ENCODE data around the gene SOBP. TPM values are rescaled to one million over a fixed set of nuclear protein-coding genes. Genes with fewer than 3 reads are reported as not detected.

The SOBP gene
- total RNA-seq, 1 donor from 2014 or later = 16.1 TPM

DNA sequence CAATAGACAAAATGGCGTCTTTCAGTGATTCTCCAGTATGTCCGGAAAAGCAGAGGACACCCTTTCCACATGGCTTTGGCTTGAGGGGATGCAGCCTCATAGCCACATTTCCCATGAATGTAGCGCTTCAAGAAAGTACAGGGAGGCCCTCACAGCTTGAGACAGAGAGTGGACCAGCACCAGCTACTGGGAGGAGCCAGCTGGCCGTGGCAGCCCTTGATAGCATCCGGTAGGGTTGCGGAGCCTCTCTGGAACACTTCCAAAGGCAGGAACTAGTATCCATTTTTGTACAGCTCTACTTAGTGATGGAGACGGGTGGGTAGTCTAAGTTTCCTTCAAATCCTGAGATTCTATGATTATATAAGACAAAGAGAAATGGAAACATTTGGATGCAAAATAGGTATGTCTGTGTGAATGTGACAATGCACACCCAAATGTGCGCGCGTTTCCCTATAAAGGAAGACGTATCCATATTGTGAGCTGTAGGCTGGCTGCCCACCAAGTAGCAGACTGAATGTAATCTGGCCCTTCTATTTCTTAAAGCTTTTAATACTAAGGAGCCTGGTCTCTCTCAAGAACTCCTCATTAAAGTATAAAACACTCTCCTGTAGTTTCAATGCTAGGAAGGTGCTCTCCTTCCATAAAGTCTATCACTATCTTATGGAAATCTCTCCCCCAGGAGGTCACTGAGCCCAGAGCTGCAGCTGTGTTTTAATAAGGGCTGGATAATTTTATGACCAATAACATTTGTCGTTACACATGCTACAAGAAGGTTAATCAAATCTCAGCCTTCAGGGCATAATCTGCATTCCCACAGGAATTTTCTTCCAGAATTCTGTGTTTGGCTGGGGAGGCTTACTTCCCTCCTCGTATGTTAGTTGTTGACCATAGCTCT lies 74.0 kb downstream of the SOBP start:
- Mint-ChIP-seq H3K27me3 (ENCODE audit: unreplicated experiment) (no peaks in the 10 kb centered on the region), H3K27ac (ENCODE audit: unreplicated experiment) (no peak overlapping the region), H3K4me1 (ENCODE audit: low read depth, unreplicated experiment) (peaks cover 14% of the 10 kb centered on the region), H3K9me3 (ENCODE audit: unreplicated experiment) (no peaks in the 10 kb centered on the region), H3K36me3 (ENCODE audit: unreplicated experiment) (no peaks in the 10 kb centered on the region), H3K4me3 (ENCODE audit: unreplicated experiment) (no peak overlapping the region)
- DNase-seq = no peak
- TF ChIP-seq, protein P1, sequence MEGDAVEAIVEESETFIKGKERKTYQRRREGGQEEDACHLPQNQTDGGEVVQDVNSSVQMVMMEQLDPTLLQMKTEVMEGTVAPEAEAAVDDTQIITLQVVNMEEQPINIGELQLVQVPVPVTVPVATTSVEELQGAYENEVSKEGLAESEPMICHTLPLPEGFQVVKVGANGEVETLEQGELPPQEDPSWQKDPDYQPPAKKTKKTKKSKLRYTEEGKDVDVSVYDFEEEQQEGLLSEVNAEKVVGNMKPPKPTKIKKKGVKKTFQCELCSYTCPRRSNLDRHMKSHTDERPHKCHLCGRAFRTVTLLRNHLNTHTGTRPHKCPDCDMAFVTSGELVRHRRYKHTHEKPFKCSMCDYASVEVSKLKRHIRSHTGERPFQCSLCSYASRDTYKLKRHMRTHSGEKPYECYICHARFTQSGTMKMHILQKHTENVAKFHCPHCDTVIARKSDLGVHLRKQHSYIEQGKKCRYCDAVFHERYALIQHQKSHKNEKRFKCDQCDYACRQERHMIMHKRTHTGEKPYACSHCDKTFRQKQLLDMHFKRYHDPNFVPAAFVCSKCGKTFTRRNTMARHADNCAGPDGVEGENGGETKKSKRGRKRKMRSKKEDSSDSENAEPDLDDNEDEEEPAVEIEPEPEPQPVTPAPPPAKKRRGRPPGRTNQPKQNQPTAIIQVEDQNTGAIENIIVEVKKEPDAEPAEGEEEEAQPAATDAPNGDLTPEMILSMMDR (IDR thresholded peaks at IDR 0.05; ENCODE audit: partially characterized antibody, unreplicated experiment) = no peak

DNA sequence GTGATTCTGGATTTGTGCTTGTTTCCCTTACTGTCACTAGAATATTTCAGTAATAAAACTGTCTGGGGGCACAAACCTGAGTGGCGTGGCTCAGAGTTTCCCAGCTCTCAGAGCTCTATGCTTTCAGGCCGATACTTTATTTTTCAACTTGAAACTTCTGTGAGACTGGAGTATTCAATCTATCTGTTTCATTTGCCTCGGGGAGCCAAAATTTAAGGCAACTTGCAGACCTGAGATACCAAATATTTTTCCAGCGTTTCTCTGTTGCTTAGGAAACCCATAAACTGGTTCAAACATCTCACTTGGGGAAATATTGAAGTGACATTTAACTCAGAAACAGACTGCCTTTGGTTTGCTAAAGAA lies 74.7 kb downstream of the SOBP start:
- peaks cover 14% of the 10 kb centered on the region for H3K4me1 Mint-ChIP-seq (ENCODE audit: low read depth, unreplicated experiment)
- H3K27me3 Mint-ChIP-seq (ENCODE audit: unreplicated experiment) = no peaks in the 10 kb centered on the region
- no peak overlapping the region for H3K4me3 Mint-ChIP-seq (ENCODE audit: unreplicated experiment)
- no peak for DNase-seq
- TF ChIP-seq, protein P1 (IDR thresholded peaks at IDR 0.05; ENCODE audit: partially characterized antibody, unreplicated experiment) = no peak
- no peaks in the 10 kb centered on the region for H3K9me3 Mint-ChIP-seq (ENCODE audit: unreplicated experiment)
- H3K27ac Mint-ChIP-seq (ENCODE audit: unreplicated experiment) = peak overlapping the region; percentile 64
- H3K36me3 Mint-ChIP-seq (ENCODE audit: unreplicated experiment) = no peaks in the 10 kb centered on the region

DNA sequence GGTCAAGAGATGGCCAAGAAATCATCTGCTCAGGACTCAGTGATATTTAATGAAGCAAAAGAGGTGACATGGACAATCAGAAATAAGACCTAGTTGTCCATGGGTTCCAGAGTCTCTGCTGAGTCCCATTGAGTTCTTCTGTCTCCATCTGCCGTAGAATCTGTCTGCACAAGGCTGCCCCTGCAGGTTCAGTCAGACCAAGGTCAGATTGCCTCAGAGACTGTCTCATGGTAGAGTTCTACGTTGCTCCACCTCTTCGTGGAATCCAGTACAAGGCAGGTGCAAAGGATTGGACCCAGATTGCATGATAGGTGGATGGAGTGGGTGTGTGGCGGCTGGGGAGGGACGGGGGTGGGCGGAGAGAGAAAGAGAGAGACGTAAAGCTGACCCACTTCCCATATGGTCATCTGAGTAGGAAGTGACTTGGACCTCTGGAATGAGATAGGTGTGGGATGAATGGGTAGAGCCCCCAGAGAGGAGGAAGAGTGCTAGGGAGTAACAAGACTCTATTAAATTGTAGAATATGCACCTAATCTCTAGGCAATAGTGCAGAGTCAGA lies 75.3 kb downstream of the SOBP start:
- H3K4me1 Mint-ChIP-seq (ENCODE audit: low read depth, unreplicated experiment) = peaks cover 14% of the 10 kb centered on the region
- H3K9me3 Mint-ChIP-seq (ENCODE audit: unreplicated experiment) = no peaks in the 10 kb centered on the region
- TF ChIP-seq, protein P1 (IDR thresholded peaks at IDR 0.05; ENCODE audit: partially characterized antibody, unreplicated experiment) = no peak
- H3K27me3 Mint-ChIP-seq (ENCODE audit: unreplicated experiment) = no peaks in the 10 kb centered on the region
- H3K4me3 Mint-ChIP-seq (ENCODE audit: unreplicated experiment) = no peak overlapping the region
- DNase-seq = no peak
- peak overlapping the region; percentile 64 for H3K27ac Mint-ChIP-seq (ENCODE audit: unreplicated experiment)
- no peaks in the 10 kb centered on the region for H3K36me3 Mint-ChIP-seq (ENCODE audit: unreplicated experiment)

DNA sequence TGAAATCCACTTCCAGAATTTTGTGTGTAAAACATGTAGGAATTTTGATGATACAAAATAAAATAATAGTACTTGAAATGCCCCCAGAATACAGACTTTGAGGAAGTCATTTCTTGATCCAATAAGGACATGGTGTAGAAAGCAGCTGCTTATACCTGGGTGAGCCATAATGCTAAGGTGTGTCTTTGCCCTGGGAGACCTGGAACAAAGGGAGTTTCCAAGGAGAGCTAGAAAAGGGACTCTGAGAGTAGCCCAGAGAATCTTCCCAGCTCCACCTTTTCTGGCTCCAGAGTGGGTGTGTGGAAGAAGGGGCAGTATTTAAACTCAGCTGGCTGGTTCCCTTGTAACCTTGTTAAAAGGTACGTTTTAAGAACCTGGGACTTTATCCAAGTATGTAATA lies 77.7 kb downstream of the SOBP start:
- TF ChIP-seq, protein P1 (IDR thresholded peaks at IDR 0.05; ENCODE audit: partially characterized antibody, unreplicated experiment) = no peak
- no peak for DNase-seq
- no peak overlapping the region for H3K27ac Mint-ChIP-seq (ENCODE audit: unreplicated experiment)
- peaks cover 12% of the 10 kb centered on the region for H3K4me1 Mint-ChIP-seq (ENCODE audit: low read depth, unreplicated experiment)
- H3K27me3 Mint-ChIP-seq (ENCODE audit: unreplicated experiment) = no peaks in the 10 kb centered on the region
- H3K36me3 Mint-ChIP-seq (ENCODE audit: unreplicated experiment) = no peaks in the 10 kb centered on the region
- no peaks in the 10 kb centered on the region for H3K9me3 Mint-ChIP-seq (ENCODE audit: unreplicated experiment)
- no peak overlapping the region for H3K4me3 Mint-ChIP-seq (ENCODE audit: unreplicated experiment)

DNA sequence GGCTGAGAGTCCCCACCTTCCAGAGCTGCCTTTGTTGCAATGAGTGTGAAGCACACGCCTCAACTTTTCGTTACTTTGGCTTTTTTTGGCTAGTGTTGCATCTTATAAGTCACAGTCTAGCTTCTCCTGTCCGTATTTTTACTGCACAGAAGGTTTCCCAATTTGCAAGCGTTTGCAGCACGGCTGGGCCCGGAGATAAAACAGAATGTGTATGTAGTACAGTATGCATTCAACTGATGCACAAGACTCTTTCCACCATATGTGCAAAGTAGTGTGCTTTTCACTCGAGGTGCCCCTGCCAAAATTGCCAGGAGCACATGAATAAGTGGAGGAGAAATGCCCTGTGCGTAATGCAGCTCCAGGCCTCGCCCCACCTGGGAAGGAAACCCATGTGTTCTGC lies 79.6 kb downstream of the SOBP start:
- no peak overlapping the region for H3K4me3 Mint-ChIP-seq (ENCODE audit: unreplicated experiment)
- no peaks in the 10 kb centered on the region for H3K27me3 Mint-ChIP-seq (ENCODE audit: unreplicated experiment)
- no peaks in the 10 kb centered on the region for H3K9me3 Mint-ChIP-seq (ENCODE audit: unreplicated experiment)
- H3K4me1 Mint-ChIP-seq (ENCODE audit: low read depth, unreplicated experiment) = peaks cover 8% of the 10 kb centered on the region
- no peak overlapping the region for H3K27ac Mint-ChIP-seq (ENCODE audit: unreplicated experiment)
- TF ChIP-seq, protein P1 (IDR thresholded peaks at IDR 0.05; ENCODE audit: partially characterized antibody, unreplicated experiment) = no peak
- no peak for DNase-seq
- H3K36me3 Mint-ChIP-seq (ENCODE audit: unreplicated experiment) = no peaks in the 10 kb centered on the region
